ENCODE measurements around the gene ANKRD65.
"Not testable (repeated sequence)": the region's sequence is repeated elsewhere in the genome, so short reads cannot be mapped to it uniquely, and the experiment has no call there.

Gene ANKRD65

GRCh38 chr1:1415751-1416150 lies 5.3 kb downstream of the ANKRD65 start:
- no peak overlapping the region for H3K4me3 ChIP-seq (ENCODE audit: low read length)
- peaks cover 1% of the 10 kb centered on the region for H3K27me3 ChIP-seq (ENCODE audit: control insufficient read depth, insufficient read depth, low read length)
- no peaks in the 10 kb centered on the region for H3K36me3 ChIP-seq (ENCODE audit: control insufficient read depth, insufficient read depth, low read length)
- H3K9ac ChIP-seq (ENCODE audit: low read length): no peak overlapping the region
- peaks cover 1% of the 10 kb centered on the region for H3K4me1 ChIP-seq (ENCODE audit: control insufficient read depth, insufficient read depth, low read length)
- H3K27ac ChIP-seq (ENCODE audit: low read depth, low read length): no peak overlapping the region

DNA sequence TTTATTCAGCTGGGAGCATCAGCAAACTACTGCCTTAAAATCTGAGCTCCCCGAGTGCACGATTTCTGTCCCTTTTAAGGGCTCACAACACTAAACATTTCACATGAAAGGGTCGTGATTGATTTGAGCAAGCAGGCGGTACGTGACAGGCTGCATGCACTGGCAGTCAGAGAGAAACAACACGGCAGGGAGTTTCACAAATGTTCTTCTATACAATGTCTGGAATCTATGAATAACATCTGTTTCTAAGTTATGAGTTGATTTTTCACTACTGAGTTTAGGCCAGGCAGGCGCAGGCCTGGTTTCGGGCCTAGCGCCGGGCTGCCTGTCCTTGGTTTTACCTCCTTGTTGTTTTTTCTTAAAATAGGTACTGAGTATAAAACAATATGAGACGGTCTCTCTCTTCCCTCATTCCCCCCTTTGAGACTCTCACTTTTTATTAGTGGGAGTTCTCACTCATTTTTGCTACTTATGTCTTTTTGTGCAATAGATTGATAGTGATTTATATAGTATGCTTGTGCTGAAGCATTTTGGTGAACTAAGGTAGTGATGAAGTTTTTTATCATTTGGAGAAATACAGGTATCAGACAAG lies 8.7 kb downstream of the ANKRD65 start:
- not testable (repeated sequence) for H3K36me3 ChIP-seq (ENCODE audit: control insufficient read depth, insufficient read depth, low read length); H3K9ac ChIP-seq (ENCODE audit: low read length); H3K27me3 ChIP-seq (ENCODE audit: control insufficient read depth, insufficient read depth, low read length); H3K4me1 ChIP-seq (ENCODE audit: control insufficient read depth, insufficient read depth, low read length); H3K27ac ChIP-seq (ENCODE audit: low read depth, low read length); H3K4me3 ChIP-seq (ENCODE audit: low read length)

DNA sequence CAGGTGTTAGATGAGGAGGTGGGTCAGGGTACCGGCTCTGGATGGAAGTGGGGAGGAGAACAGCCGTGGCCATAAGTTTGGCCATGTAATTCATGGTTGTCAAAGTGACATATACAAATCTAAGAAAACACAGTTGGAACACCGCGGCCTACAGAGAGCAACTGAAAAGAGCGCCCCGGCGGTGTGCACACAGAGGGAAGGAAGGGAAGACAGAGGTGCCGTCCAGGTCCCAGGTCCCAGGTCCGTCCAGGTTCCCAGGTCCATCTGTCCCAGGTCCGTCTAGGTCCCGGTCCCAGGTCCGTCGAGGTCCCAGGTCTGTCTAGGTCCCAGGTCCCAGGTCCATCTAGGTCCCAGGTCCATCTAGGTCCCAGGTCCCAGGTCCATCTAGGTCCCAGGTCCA lies 9.4 kb downstream of the ANKRD65 start:
- Histone ChIP-seq H3K4me3 (ENCODE audit: low read length) (no peak overlapping the region), H3K36me3 (ENCODE audit: control insufficient read depth, insufficient read depth, low read length) (no peaks in the 10 kb centered on the region), H3K9ac (ENCODE audit: low read length) (no peak overlapping the region), H3K27me3 (ENCODE audit: control insufficient read depth, insufficient read depth, low read length) (no peaks in the 10 kb centered on the region), H3K4me1 (ENCODE audit: control insufficient read depth, insufficient read depth, low read length) (peaks cover 9% of the 10 kb centered on the region), H3K27ac (ENCODE audit: low read depth, low read length) (no peak overlapping the region)

DNA sequence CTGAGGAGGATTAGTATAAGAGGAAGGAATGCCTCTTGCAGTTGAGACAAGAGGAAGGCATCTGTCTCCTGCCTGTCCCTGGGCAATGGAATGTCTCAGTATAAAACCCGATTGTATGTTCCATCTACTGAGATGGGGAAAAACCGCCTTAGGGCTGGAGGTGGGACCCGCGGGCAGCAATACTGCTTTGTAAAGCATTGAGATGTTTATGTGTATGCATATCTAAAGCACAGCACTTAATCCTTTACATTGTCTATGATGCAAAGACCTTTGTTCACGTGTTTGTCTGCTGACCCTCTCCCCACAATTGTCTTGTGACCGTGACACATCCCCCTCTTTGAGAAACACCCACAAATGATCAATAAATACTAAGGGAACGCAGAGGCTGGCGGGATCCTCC lies 10.8 kb downstream of the ANKRD65 start:
- H3K4me1 ChIP-seq (ENCODE audit: control insufficient read depth, insufficient read depth, low read length): peaks cover 20% of the 10 kb centered on the region
- H3K36me3 ChIP-seq (ENCODE audit: control insufficient read depth, insufficient read depth, low read length); H3K9ac ChIP-seq (ENCODE audit: low read length); H3K27ac ChIP-seq (ENCODE audit: low read depth, low read length); H3K27me3 ChIP-seq (ENCODE audit: control insufficient read depth, insufficient read depth, low read length); H3K4me3 ChIP-seq (ENCODE audit: low read length): not testable (repeated sequence)

- Histone ChIP-seq H3K4me3 (ENCODE audit: low read length) (peak overlapping the region; percentile 79), H3K27ac (ENCODE audit: low read depth, low read length) (peak overlapping the region; percentile 88), H3K4me1 (ENCODE audit: control insufficient read depth, insufficient read depth, low read length) (peaks cover 20% of the 10 kb centered on the region), H3K27me3 (ENCODE audit: control insufficient read depth, insufficient read depth, low read length) (no peaks in the 10 kb centered on the region), H3K36me3 (ENCODE audit: control insufficient read depth, insufficient read depth, low read length) (peaks cover 8% of the 10 kb centered on the region), H3K9ac (ENCODE audit: low read length) (peak overlapping the region; percentile 38)
Observed at GRCh38 chr1:1407636-1408318, 13.3 kb downstream of the ANKRD65 start.

GRCh38 chr1:1406821-1407635 lies 14.0 kb downstream of the ANKRD65 start, which contains the start of gene MRPL20:
MRPL20 (minus strand) TSS chr1:1407293; CDS start chr1:1407217, 76 bp downstream.
- peak within 1 kb of the TSS; percentile 45 for H3K9ac ChIP-seq (ENCODE audit: low read length)
- peaks cover 20% of the 10 kb centered on the region for H3K4me1 ChIP-seq (ENCODE audit: control insufficient read depth, insufficient read depth, low read length)
- H3K27me3 ChIP-seq (ENCODE audit: control insufficient read depth, insufficient read depth, low read length): no peaks in the 10 kb centered on the region
- peak within 1 kb of the TSS; percentile 88 for H3K27ac ChIP-seq (ENCODE audit: low read depth, low read length)
- peak within 1 kb of the TSS; percentile 79 for H3K4me3 ChIP-seq (ENCODE audit: low read length)
- peaks cover 13% of the 10 kb centered on the region for H3K36me3 ChIP-seq (ENCODE audit: control insufficient read depth, insufficient read depth, low read length)

DNA sequence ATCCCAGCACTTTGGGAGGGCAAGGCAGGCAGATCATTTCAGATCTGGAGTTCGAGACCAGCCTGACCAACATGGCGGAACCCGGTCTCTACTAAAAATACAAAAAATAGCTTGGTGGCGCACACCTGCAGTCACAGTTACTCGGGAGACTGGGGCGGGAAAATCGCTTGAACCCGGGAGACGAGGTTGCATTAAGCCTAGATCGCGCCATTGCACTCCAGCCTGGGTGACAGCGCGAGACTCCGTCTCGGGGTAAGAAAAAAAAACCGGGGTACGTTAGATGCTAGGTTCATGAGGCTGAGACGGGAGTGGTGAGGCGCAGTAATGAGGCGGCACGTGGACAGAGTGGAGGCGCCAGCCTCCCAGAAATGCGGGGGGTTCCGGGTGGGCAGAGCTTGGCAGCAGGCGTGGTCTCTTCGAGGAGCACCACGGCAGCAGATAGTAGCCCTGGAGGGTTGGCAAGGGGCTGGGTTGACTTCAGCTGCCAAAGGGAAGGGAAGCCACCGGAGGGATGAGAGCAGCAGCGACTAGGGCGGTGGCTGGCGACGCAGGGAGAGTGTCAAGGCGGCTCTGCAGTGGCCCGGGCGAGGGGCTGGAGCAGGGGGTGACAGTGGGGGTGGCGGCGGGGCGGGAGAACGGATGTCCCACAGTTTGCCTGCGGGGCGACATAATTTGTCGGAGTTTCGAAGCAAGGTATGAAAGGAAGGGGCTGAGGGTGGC lies 14.8 kb downstream of the ANKRD65 start:
- peaks cover 20% of the 10 kb centered on the region for H3K4me1 ChIP-seq (ENCODE audit: control insufficient read depth, insufficient read depth, low read length)
- peak overlapping the region; percentile 88 for H3K27ac ChIP-seq (ENCODE audit: low read depth, low read length)
- H3K36me3 ChIP-seq (ENCODE audit: control insufficient read depth, insufficient read depth, low read length): peaks cover 20% of the 10 kb centered on the region
- H3K4me3 ChIP-seq (ENCODE audit: low read length): peak overlapping the region; percentile 79
- H3K27me3 ChIP-seq (ENCODE audit: control insufficient read depth, insufficient read depth, low read length): no peaks in the 10 kb centered on the region
- H3K9ac ChIP-seq (ENCODE audit: low read length): peak overlapping the region; percentile 45

GRCh38 chr1:1403653-1404052 lies 17.4 kb downstream of the ANKRD65 start:
- no peak overlapping the region for H3K9ac ChIP-seq (ENCODE audit: low read length)
- H3K36me3 ChIP-seq (ENCODE audit: control insufficient read depth, insufficient read depth, low read length): peaks cover 20% of the 10 kb centered on the region
- no peak overlapping the region for H3K4me3 ChIP-seq (ENCODE audit: low read length)
- no peak overlapping the region for H3K27ac ChIP-seq (ENCODE audit: low read depth, low read length)
- H3K4me1 ChIP-seq (ENCODE audit: control insufficient read depth, insufficient read depth, low read length): peaks cover 28% of the 10 kb centered on the region
- no peaks in the 10 kb centered on the region for H3K27me3 ChIP-seq (ENCODE audit: control insufficient read depth, insufficient read depth, low read length)

GRCh38 chr1:1402901-1403392 lies 18.1 kb downstream of the ANKRD65 start:
- H3K27me3 ChIP-seq (ENCODE audit: control insufficient read depth, insufficient read depth, low read length); H3K4me3 ChIP-seq (ENCODE audit: low read length); H3K27ac ChIP-seq (ENCODE audit: low read depth, low read length); H3K9ac ChIP-seq (ENCODE audit: low read length): not testable (repeated sequence)
- peaks cover 26% of the 10 kb centered on the region for H3K4me1 ChIP-seq (ENCODE audit: control insufficient read depth, insufficient read depth, low read length)
- peaks cover 22% of the 10 kb centered on the region for H3K36me3 ChIP-seq (ENCODE audit: control insufficient read depth, insufficient read depth, low read length)

GRCh38 chr1:1402072-1402900 lies 18.8 kb downstream of the ANKRD65 start:
- H3K27ac ChIP-seq (ENCODE audit: low read depth, low read length): no peak overlapping the region
- H3K4me3 ChIP-seq (ENCODE audit: low read length): no peak overlapping the region
- no peaks in the 10 kb centered on the region for H3K27me3 ChIP-seq (ENCODE audit: control insufficient read depth, insufficient read depth, low read length)
- H3K4me1 ChIP-seq (ENCODE audit: control insufficient read depth, insufficient read depth, low read length): peaks cover 26% of the 10 kb centered on the region
- H3K36me3 ChIP-seq (ENCODE audit: control insufficient read depth, insufficient read depth, low read length): peaks cover 25% of the 10 kb centered on the region
- H3K9ac ChIP-seq (ENCODE audit: low read length): no peak overlapping the region

- Histone ChIP-seq H3K27me3 (ENCODE audit: control insufficient read depth, insufficient read depth, low read length) (no peaks in the 10 kb centered on the region), H3K27ac (ENCODE audit: low read depth, low read length) (no peak overlapping the region), H3K4me1 (ENCODE audit: control insufficient read depth, insufficient read depth, low read length) (peaks cover 26% of the 10 kb centered on the region), H3K4me3 (ENCODE audit: low read length) (no peak overlapping the region), H3K9ac (ENCODE audit: low read length) (no peak overlapping the region), H3K36me3 (ENCODE audit: control insufficient read depth, insufficient read depth, low read length) (peaks cover 29% of the 10 kb centered on the region)
Observed at GRCh38 chr1:1401457-1402010, 19.5 kb downstream of the ANKRD65 start.
